Stimulated activated effector memory CD8-positive, alpha-beta T cell treated with anti-CD3 and anti-CD28 coated beads, Interleukin-12 subunit alpha, Interleukin-12 subunit beta, amount 100 ng/mL, for 72 hours (primary cell): ENCODE results near the gene SLC25A3.
A peak's percentile ranks its signal among the peaks of the same experiment; 100 is the strongest.
"Not testable (repeated sequence)": the region's sequence is repeated elsewhere in the genome, so short reads cannot be mapped to it uniquely, and the experiment has no call there.

ENCODE experiments used
- ATAC-seq: fragments of 150-1000 bp; cut with Tn5 transposase; 2 replicates; pipeline ENCODE4 v1.10.0; 2021
- DNase-seq, 2 donors: peaks; one replicate each; pipeline ENCODE4 v3.0.0; 2021 to 2022; ENCODE audit warnings: low spot score in 2 of 2
- H3K27ac Mint-ChIP-seq: one replicate; pipeline ENCODE4 v1.8.0; 2022; ENCODE audit warnings: mild to moderate bottlenecking, mixed read lengths
- H3K36me3 Mint-ChIP-seq: one replicate; pipeline ENCODE4 v1.8.0; 2022; ENCODE audit warnings: mild to moderate bottlenecking, mixed read lengths
- H3K4me1 Mint-ChIP-seq: one replicate; pipeline ENCODE4 v1.8.0; 2022; ENCODE audit warnings: mixed read lengths
- H3K4me3 Mint-ChIP-seq: one replicate; pipeline ENCODE4 v1.8.0; 2022; ENCODE audit warnings: mild to moderate bottlenecking, mixed read lengths
- H3K9me3 Mint-ChIP-seq: one replicate; pipeline ENCODE4 v1.8.0; 2022; ENCODE audit warnings: mixed read lengths

The SLC25A3 gene

DNA sequence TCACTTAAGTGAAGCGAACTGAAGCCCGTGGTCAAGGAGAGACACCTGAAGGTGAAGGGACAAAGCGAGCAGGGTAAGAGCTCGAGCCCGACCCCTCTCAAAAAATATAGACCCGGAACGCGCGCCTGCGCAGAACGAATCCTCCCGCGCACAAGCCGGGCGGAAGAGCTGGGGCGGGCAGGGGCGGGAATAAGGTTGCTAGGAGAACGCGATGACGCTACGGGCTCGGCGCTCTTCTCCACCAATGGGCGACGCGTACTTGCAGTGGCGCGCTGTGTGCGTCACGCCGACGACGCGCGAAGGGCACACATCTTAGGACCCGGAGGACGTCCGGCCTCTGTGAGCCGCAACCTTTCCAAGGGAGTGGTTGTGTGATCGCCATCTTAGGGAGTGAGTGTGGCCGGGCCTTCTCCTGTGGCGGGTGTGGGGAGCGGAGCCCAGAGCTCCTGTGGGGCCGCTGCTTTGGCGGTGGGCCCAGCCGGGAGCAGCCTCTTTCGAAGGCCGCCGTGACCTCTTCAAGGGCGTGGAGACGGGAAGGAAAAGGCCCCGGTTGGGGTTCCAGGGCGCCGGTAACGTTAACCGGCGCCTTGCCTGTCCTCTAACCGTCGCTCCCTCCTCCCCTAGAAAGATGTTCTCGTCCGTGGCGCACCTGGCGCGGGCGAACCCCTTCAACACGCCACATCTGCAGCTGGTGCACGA is at the start of gene SLC25A3:
SLC25A3 (plus strand) TSS at position 336 of the 699 bp plus-strand sequence; CDS start at position 629, 293 bp downstream.
- DNase-seq, result peak; percentile 78 to 91
- Mint-ChIP-seq H3K36me3 (peaks cover 57% of the 10 kb centered on the region), H3K4me1 (peaks cover 15% of the 10 kb centered on the region), H3K27ac (peak within 1 kb of the TSS; percentile 99), H3K9me3 (no peaks in the 10 kb centered on the region), H3K4me3 (peak within 1 kb of the TSS; percentile 91)
- peak; percentile 99 for ATAC-seq

- Mint-ChIP-seq H3K27ac (no peak overlapping the region), H3K9me3 (no peaks in the 10 kb centered on the region), H3K36me3 (peaks cover 100% of the 10 kb centered on the region), H3K4me1 (no peaks in the 10 kb centered on the region), H3K4me3 (no peak overlapping the region)
- ATAC-seq, result no peak
- DNase-seq, result no peak
Measured at GRCh38 chr12:98543701-98544100, 49.8 kb upstream of the SLC25A3 start.

DNA sequence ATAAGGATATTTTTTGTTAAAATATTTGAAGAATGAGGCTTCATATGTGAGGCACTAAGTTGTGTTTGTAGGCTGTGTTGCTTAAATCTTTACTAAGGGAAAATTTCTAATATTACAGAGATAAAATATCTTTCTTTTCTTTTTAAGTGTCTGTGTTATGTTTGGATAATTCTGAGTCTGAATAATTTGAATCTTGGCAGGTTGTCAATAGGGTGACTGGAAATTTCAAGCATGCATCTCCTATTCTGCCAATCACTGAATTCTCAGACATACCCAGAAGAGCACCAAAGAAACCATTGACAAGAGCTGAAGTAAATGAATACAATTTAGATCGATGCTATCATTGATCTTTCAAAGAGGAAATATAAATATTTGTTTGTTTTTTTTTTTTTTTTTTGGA is 48.7 kb upstream of the SLC25A3 start:
- Mint-ChIP-seq H3K36me3 (peaks cover 100% of the 10 kb centered on the region), H3K4me1 (no peaks in the 10 kb centered on the region), H3K27ac (no peak overlapping the region), H3K9me3 (no peaks in the 10 kb centered on the region), H3K4me3 (no peak overlapping the region)
- DNase-seq (no peak), ATAC-seq (no peak)

- Mint-ChIP-seq H3K4me3 (no peak overlapping the region), H3K27ac (no peak overlapping the region), H3K4me1 (no peaks in the 10 kb centered on the region), H3K9me3 (no peaks in the 10 kb centered on the region), H3K36me3 (peaks cover 84% of the 10 kb centered on the region)
- DNase-seq, result no peak
- peak; percentile 78 for ATAC-seq
Measured at GRCh38 chr12:98549371-98550110, 43.9 kb upstream of the SLC25A3 start.

DNA sequence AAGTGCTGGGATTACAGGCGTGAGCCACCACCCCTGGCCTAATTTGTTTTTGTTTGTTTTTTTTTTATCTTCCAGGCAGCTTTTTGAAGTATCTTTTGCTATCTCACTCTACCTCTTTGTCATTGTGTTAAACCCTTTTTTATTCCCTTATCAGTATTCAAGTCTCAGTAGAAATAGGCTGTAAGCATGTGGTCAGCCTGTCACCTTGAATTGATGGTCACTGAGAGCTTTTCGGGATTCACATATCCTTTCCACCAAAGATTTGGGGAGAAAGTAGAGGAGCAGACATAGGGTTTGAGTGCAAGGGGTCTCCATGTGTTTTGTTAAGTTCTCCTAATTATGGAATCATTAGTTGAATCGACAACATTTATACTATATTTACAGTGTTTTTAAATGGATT is 41.7 kb upstream of the SLC25A3 start:
- H3K4me3 Mint-ChIP-seq, result no peak overlapping the region
- no peak overlapping the region for H3K27ac Mint-ChIP-seq
- ATAC-seq, result no peak
- peaks cover 70% of the 10 kb centered on the region for H3K36me3 Mint-ChIP-seq
- DNase-seq, result no peak
- no peaks in the 10 kb centered on the region for H3K9me3 Mint-ChIP-seq
- H3K4me1 Mint-ChIP-seq, result no peaks in the 10 kb centered on the region

- not testable (repeated sequence) for H3K4me1 Mint-ChIP-seq, H3K4me3 Mint-ChIP-seq, H3K9me3 Mint-ChIP-seq, H3K27ac Mint-ChIP-seq, DNase-seq, ATAC-seq
- peaks cover 13% of the 10 kb centered on the region for H3K36me3 Mint-ChIP-seq
Measured at GRCh38 chr12:98558097-98558496, 35.4 kb upstream of the SLC25A3 start.

GRCh38 chr12:98559666-98560065 is 33.8 kb upstream of the SLC25A3 start:
- no peaks in the 10 kb centered on the region for H3K4me1 Mint-ChIP-seq
- peaks cover 7% of the 10 kb centered on the region for H3K36me3 Mint-ChIP-seq
- H3K9me3 Mint-ChIP-seq, result no peaks in the 10 kb centered on the region
- H3K4me3 Mint-ChIP-seq, result no peak overlapping the region
- DNase-seq (no peak), ATAC-seq (no peak)
- no peak overlapping the region for H3K27ac Mint-ChIP-seq

GRCh38 chr12:98561846-98562245 is 31.6 kb upstream of the SLC25A3 start:
- Mint-ChIP-seq H3K27ac (no peak overlapping the region), H3K36me3 (no peaks in the 10 kb centered on the region), H3K4me1 (no peaks in the 10 kb centered on the region), H3K4me3 (no peak overlapping the region), H3K9me3 (no peaks in the 10 kb centered on the region)
- ATAC-seq (no peak), DNase-seq (no peak)

GRCh38 chr12:98572010-98572409 is 21.5 kb upstream of the SLC25A3 start:
- no peak overlapping the region for H3K4me3 Mint-ChIP-seq
- H3K9me3 Mint-ChIP-seq, result no peaks in the 10 kb centered on the region
- no peak overlapping the region for H3K27ac Mint-ChIP-seq
- H3K36me3 Mint-ChIP-seq, result no peaks in the 10 kb centered on the region
- no peaks in the 10 kb centered on the region for H3K4me1 Mint-ChIP-seq
- DNase-seq, result no peak
- ATAC-seq, result no peak

- ATAC-seq, result no peak
- Mint-ChIP-seq H3K9me3 (no peaks in the 10 kb centered on the region), H3K27ac (no peak overlapping the region), H3K4me1 (no peaks in the 10 kb centered on the region), H3K36me3 (no peaks in the 10 kb centered on the region), H3K4me3 (no peak overlapping the region)
- no peak for DNase-seq
Measured at GRCh38 chr12:98574110-98574509, 19.4 kb upstream of the SLC25A3 start.

DNA sequence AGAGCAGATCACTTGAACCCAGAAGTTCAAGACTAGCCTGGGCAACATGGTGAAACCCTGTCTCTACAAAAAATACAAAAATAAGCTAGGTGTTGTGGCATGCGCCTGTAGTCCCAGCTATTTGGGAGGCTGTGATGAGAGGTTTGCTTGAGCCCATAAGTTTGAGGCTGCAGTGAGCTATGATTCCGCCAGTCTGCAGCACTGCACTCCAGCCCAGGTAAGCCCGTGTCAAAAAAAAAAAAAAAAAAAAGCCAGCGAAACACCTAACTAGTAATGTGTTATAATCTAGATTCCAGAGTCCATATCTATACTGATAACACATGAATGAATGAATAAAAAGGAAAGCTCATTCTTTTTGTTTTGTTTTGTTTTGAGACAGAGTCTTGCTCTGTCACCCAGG is 18.5 kb upstream of the SLC25A3 start:
- Mint-ChIP-seq H3K4me3 (no peak overlapping the region), H3K36me3 (no peaks in the 10 kb centered on the region), H3K4me1 (no peaks in the 10 kb centered on the region), H3K9me3 (no peaks in the 10 kb centered on the region), H3K27ac (no peak overlapping the region)
- DNase-seq (no peak), ATAC-seq (no peak)

GRCh38 chr12:98576795-98577194 is 16.7 kb upstream of the SLC25A3 start:
- H3K4me1 Mint-ChIP-seq, H3K27ac Mint-ChIP-seq, H3K9me3 Mint-ChIP-seq, H3K4me3 Mint-ChIP-seq, ATAC-seq, H3K36me3 Mint-ChIP-seq, DNase-seq: not testable (repeated sequence)

- Mint-ChIP-seq H3K9me3 (no peaks in the 10 kb centered on the region), H3K36me3 (no peaks in the 10 kb centered on the region), H3K27ac (no peak overlapping the region), H3K4me1 (no peaks in the 10 kb centered on the region), H3K4me3 (no peak overlapping the region)
- ATAC-seq (no peak), DNase-seq (no peak)
Measured at GRCh38 chr12:98578392-98578791, 15.1 kb upstream of the SLC25A3 start.

- ATAC-seq, result no peak
- no peaks in the 10 kb centered on the region for H3K9me3 Mint-ChIP-seq
- H3K4me3 Mint-ChIP-seq, result no peak overlapping the region
- no peaks in the 10 kb centered on the region for H3K36me3 Mint-ChIP-seq
- no peaks in the 10 kb centered on the region for H3K4me1 Mint-ChIP-seq
- DNase-seq, result no peak
- no peak overlapping the region for H3K27ac Mint-ChIP-seq
Measured at GRCh38 chr12:98578821-98579220, 14.7 kb upstream of the SLC25A3 start.

DNA sequence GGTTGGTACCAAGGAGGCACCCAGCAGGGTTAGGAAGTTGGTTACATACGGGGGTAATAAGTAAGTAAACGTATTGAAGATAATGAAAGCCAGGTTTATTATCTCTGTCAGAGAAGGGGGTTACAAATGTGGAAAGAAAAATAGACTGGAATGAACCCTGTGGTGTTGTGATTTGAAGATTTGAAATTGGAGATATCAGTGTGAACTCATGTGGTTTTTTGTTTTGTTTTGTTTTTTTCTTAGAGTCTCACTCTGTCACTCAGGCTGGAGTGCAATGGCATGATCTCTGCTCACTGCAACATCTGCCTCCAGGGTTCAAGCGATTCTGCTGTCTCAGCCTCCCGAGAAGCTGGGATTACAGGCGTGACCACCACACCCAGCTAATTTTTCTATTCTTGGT is 14.1 kb upstream of the SLC25A3 start:
- Mint-ChIP-seq H3K9me3 (no peaks in the 10 kb centered on the region), H3K4me1 (no peaks in the 10 kb centered on the region), H3K36me3 (no peaks in the 10 kb centered on the region), H3K4me3 (no peak overlapping the region), H3K27ac (no peak overlapping the region)
- DNase-seq (no peak), ATAC-seq (no peak)

DNA sequence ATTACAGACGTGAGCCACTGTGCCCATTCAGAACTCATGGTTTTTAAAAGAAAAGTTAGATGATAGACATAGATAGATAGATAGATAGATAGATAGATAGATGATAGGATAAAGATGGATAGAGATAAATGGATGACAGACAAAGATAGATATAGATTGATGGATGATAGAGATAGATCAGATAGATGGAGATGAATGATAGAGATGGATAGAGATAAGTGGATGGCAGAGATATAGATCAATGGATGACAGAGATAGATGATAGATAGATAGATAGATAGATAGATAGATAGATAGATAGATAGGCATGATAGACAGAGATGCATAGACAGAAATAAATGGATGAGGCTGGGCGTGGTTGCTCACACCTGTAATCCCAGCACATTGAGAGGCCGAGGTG is 13.7 kb upstream of the SLC25A3 start:
- DNase-seq (no peak), ATAC-seq (no peak)
- Mint-ChIP-seq H3K27ac (no peak overlapping the region), H3K36me3 (no peaks in the 10 kb centered on the region), H3K4me1 (no peaks in the 10 kb centered on the region), H3K9me3 (no peaks in the 10 kb centered on the region), H3K4me3 (no peak overlapping the region)
